KG1 (cell line): ENCODE measurements around the gene GRM1.

Source experiments
- DNase-seq: peaks from one replicate; lab custom pipeline; 2025; lab: John Stamatoyannopoulos, UW

The GRM1 gene

GRCh38 chr6:146388736-146389364, 360.0 kb downstream of the GRM1 start:
- DNase-seq, result no peak

GRCh38 chr6:146389740-146390139, 360.9 kb downstream of the GRM1 start:
- no peak for DNase-seq

GRCh38 chr6:146397638-146398037, 368.8 kb downstream of the GRM1 start:
- no peak for DNase-seq

- no peak for DNase-seq
Observed at GRCh38 chr6:146402476-146402875, 373.6 kb downstream of the GRM1 start.

- no peak for DNase-seq
Observed at GRCh38 chr6:146408583-146408982, 379.7 kb downstream of the GRM1 start.

GRCh38 chr6:146410851-146411595, 382.2 kb downstream of the GRM1 start:
- DNase-seq, result no peak

GRCh38 chr6:146419576-146419975, 390.7 kb downstream of the GRM1 start:
- DNase-seq, result no peak

GRCh38 chr6:146420255-146420654, 391.4 kb downstream of the GRM1 start:
- DNase-seq, result no peak

- DNase-seq, result no peak
Observed at GRCh38 chr6:146422789-146423375, 394.0 kb downstream of the GRM1 start.

GRCh38 chr6:146423452-146423851, 394.6 kb downstream of the GRM1 start:
- DNase-seq, result no peak

- DNase-seq, result no peak
Observed at GRCh38 chr6:146426516-146426915, 397.7 kb downstream of the GRM1 start.

- no peak for DNase-seq
Observed at GRCh38 chr6:146429831-146430230, 401.0 kb downstream of the GRM1 start.

- no peak for DNase-seq
Observed at GRCh38 chr6:146433881-146434731, 405.2 kb downstream of the GRM1 start.

- DNase-seq, result no peak
Observed at GRCh38 chr6:146434732-146435390, 406.0 kb downstream of the GRM1 start.

GRCh38 chr6:146441907-146442306, 413.0 kb downstream of the GRM1 start:
- DNase-seq, result no peak

- DNase-seq, result no peak
Observed at GRCh38 chr6:146444189-146444588, 415.3 kb downstream of the GRM1 start.

- DNase-seq, result no peak
Observed at GRCh38 chr6:146445233-146445632, 416.4 kb downstream of the GRM1 start.

- DNase-seq, result no peak
Observed at GRCh38 chr6:146456886-146457285, 428.0 kb downstream of the GRM1 start.

- no peak for DNase-seq
Observed at GRCh38 chr6:146460941-146461340, 432.1 kb downstream of the GRM1 start.

- no peak for DNase-seq
Observed at GRCh38 chr6:146470091-146470770, 441.4 kb downstream of the GRM1 start.

GRCh38 chr6:146472918-146473317, 444.1 kb downstream of the GRM1 start:
- DNase-seq, result no peak
